ENCODE measurements around the gene VAV3. TPM values are rescaled to one million over a fixed set of nuclear protein-coding genes. Genes with fewer than 3 reads are reported as not detected.

VAV3 gene
- total and polyA plus RNA-seq, 2 donors from 2014 or later: 61.6 to 87.5 TPM

GRCh38 chr1:107692580-107693345 is 272.2 kb downstream of the VAV3 start:
- DNase-seq: peak in 1 of 5 donors; percentile 25
- H3K27ac ChIP-seq (ENCODE audit: low read depth in 2 of 2, low read length in 2 of 2): no peak overlapping the region

GRCh38 chr1:107691540-107691939 is 273.4 kb downstream of the VAV3 start:
- FAIRE-seq (no peak), DNase-seq (no peak)
- no peak for TF ChIP-seq CTCF (IDR thresholded peaks at IDR 0.05; ENCODE audit: borderline replicate concordance, extremely low read depth, insufficient read depth)
- H3K36me3 ChIP-seq (ENCODE audit: control insufficient read depth in 2 of 3, insufficient read depth in 3 of 3, low read length in 3 of 3): no peaks in the 10 kb centered on the region
- no peak overlapping the region for H3K27ac ChIP-seq (ENCODE audit: low read depth in 2 of 2, low read length in 2 of 2)
- H3K9ac ChIP-seq (ENCODE audit: low read length in 3 of 3): no peak overlapping the region
- peaks cover 0 to 25% (median 0%) of the 10 kb centered on the region in 3 donors for H3K4me1 ChIP-seq (ENCODE audit: control insufficient read depth in 2 of 3, insufficient read depth in 2 of 3, low read depth in 1 of 3, low read length in 3 of 3)
- no peaks in the 10 kb centered on the region for H3K27me3 ChIP-seq (ENCODE audit: control insufficient read depth, insufficient read depth, low read length)
- intact Hi-C loops (cut with DNase I): no loop called here
- no peaks in the 10 kb centered on the region for H3K9me3 ChIP-seq (ENCODE audit: control insufficient read depth in 2 of 3, insufficient read depth in 1 of 3, low read length in 3 of 3)
- no peak overlapping the region for H3K4me3 ChIP-seq (ENCODE audit: low read length in 3 of 3)

More at GRCh38 chr1:107692580-107693345, 272.2 kb downstream of the VAV3 start:
- FAIRE-seq: no peak
- peaks cover 0 to 25% (median 0%) of the 10 kb centered on the region in 3 donors for H3K4me1 ChIP-seq (ENCODE audit: control insufficient read depth in 2 of 3, insufficient read depth in 2 of 3, low read depth in 1 of 3, low read length in 3 of 3)
- H3K4me3 ChIP-seq (ENCODE audit: low read length in 3 of 3): no peak overlapping the region
- no peaks in the 10 kb centered on the region for H3K27me3 ChIP-seq (ENCODE audit: control insufficient read depth, insufficient read depth, low read length)
- no peaks in the 10 kb centered on the region for H3K9me3 ChIP-seq (ENCODE audit: control insufficient read depth in 2 of 3, insufficient read depth in 1 of 3, low read length in 3 of 3)
- no peak overlapping the region for H3K9ac ChIP-seq (ENCODE audit: low read length in 3 of 3)
- intact Hi-C loops (cut with DNase I): no loop called here
- no peak for TF ChIP-seq CTCF (IDR thresholded peaks at IDR 0.05; ENCODE audit: borderline replicate concordance, extremely low read depth, insufficient read depth)
- H3K36me3 ChIP-seq (ENCODE audit: control insufficient read depth in 2 of 3, insufficient read depth in 3 of 3, low read length in 3 of 3): no peaks in the 10 kb centered on the region

- Histone ChIP-seq H3K27me3 (ENCODE audit: control insufficient read depth, insufficient read depth, low read length) (no peaks in the 10 kb centered on the region), H3K9me3 (ENCODE audit: control insufficient read depth in 2 of 3, insufficient read depth in 1 of 3, low read length in 3 of 3) (no peaks in the 10 kb centered on the region), H3K4me1 (ENCODE audit: control insufficient read depth in 2 of 3, insufficient read depth in 2 of 3, low read depth in 1 of 3, low read length in 3 of 3) (peaks cover 0 to 25% (median 0%) of the 10 kb centered on the region in 3 donors), H3K27ac (ENCODE audit: low read depth in 2 of 2, low read length in 2 of 2) (peak overlapping the region in 1 of 2 donors; percentile 29), H3K9ac (ENCODE audit: low read length in 3 of 3) (no peak overlapping the region), H3K36me3 (ENCODE audit: control insufficient read depth in 2 of 3, insufficient read depth in 3 of 3, low read length in 3 of 3) (no peaks in the 10 kb centered on the region), H3K4me3 (ENCODE audit: low read length in 3 of 3) (no peak overlapping the region)
- FAIRE-seq (no peak), DNase-seq (no peak)
- no peak for TF ChIP-seq CTCF (IDR thresholded peaks at IDR 0.05; ENCODE audit: borderline replicate concordance, extremely low read depth, insufficient read depth)
- intact Hi-C loops (cut with DNase I): no loop called here
Measured at GRCh38 chr1:107690491-107690890, 274.5 kb downstream of the VAV3 start.
